Epidermal melanocyte (primary cell): ENCODE measurements around the gene ZNF275.
"Not testable (repeated sequence)": the region's sequence is repeated elsewhere in the genome, so short reads cannot be mapped to it uniquely, and the experiment has no call there.

Source experiments
- DNase-seq: peaks from one replicate; pipeline ENCODE4 v3.0.0; 2011; ENCODE audit warnings: low spot score; ENCODE audit not compliant: insufficient read length

ZNF275 gene

DNA sequence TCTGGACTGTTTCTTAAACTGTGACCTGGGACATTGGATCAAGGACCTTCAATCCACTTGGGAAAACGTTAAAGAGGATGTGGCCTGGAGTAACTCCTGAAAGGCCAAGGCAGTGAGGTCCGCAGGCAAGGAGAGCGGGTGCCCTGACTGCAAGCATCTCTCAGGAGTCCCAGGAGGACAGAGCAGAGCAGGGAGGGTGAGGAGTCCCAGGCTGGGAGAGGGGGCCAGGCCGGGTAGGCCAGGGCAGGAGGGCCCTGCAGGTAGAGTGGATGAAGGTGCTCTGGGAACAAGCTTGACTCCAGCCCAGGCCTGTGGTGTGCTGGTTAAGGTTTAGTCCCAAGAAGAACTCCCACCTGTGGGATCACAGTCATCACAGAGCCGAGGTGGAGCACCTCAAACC, 53.4 kb downstream of the ZNF275 start:
- no peak for DNase-seq

DNA sequence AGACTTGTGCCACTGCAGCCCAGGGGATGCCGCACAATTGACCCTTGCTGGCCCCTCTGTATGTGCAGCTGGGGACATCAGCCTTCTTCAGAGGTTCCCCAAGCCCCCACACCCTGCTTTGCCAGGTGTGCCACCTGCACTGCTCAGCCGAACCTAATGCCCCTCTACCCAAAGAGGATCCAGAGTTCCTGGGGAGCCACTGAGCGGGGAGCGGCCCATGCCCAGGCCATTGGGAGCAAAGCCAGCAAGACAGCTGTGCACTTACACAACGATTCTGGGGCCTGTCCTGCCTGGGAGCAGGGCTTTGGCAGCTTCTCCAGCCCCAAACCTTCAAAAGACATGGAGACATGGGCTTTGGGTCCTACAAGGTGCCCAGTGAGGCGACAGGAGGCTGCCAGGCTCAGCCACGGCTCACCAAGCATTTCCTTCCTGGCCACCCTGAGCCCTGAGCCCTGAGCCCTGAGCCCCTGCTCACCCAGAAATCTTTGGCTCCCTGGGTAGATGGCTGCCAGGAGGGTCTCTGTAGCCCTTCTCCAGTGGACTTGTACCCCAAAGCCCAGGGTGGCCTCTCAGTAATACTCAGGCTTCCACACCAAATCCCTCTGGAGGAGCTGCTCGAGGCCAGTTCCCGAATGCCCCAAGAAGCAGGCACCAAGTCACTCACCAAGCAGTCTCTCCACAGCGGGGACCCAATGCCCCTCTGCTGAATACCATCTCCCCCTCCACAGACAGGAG, 54.2 kb downstream of the ZNF275 start:
- no peak for DNase-seq

DNA sequence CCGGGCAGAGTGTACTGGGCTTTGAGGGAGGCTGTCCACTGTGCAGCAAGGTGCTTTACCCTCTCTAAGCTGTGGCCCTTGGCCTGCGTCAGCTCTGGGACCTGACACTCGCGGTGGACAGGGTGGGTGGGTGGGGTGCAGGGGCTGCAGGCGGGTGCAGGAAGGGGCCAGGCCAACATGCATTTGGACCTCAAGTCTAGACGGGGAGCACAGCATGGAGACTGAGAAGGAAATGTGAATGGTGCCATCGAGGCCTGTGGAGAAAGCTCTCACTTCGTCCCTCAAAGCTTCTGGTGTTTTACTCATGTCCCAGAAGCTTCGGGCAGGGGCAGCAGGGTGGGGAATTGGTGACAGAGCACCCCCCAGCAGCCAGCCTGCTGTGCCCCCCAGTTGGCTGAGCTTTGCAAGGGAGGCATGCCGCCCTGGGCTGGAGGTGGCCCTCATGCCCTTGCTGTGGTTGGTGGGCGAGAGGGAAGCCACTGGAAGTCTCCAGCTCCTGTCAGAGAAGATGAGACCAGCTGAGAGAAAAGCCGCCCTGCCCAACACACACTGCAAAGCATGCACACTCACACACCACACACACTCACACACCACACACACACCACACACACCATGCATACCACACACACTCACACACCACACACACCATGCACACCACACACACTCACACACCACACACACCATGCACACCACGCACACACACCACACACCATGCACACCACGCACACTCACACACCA, 54.9 kb downstream of the ZNF275 start:
- DNase-seq, result no peak

DNA sequence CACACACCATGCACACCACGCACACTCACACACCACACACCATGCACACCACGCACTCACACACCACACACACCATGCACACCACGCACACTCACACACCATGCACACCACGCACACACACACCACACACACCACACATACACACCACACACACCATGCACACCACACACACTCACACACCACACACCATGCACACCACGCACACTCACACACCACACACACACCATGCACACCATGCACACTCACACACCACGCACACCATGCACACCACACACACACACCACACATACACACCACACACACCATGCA, 55.5 kb downstream of the ZNF275 start:
- DNase-seq, result not testable (repeated sequence)

DNA sequence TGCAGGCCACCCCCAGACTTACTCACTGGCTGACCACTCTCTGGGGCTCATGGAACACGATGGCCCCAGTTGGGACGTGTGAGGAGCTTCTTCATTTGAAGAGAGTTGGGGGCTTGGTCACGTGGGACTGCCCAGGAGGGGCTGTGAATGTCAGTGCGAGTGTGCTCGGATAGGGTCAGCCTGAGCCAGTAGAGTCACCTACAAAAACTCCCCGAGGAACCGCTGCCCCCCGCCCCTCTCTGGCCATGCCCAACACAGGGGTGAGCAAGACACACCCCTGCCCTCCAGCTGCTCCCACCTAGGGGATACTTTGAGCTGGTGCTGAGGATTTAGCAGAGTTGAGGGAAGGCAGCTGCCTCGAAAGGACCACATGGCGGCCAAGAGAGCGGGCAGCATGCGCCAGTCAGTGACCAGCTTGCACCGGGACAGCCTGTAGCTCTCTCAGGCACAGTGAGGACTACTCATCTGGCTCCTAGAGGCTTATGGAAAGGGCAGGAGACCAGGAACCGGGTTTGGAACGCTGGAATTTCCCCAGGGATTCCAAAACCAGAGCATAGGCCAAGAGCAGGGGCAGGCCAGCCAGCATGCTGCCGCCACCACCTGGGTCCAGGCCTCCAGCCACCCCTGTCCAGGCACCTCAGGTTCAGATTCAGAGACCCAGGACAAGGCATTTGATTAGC, 58.8 kb downstream of the ZNF275 start:
- no peak for DNase-seq

DNA sequence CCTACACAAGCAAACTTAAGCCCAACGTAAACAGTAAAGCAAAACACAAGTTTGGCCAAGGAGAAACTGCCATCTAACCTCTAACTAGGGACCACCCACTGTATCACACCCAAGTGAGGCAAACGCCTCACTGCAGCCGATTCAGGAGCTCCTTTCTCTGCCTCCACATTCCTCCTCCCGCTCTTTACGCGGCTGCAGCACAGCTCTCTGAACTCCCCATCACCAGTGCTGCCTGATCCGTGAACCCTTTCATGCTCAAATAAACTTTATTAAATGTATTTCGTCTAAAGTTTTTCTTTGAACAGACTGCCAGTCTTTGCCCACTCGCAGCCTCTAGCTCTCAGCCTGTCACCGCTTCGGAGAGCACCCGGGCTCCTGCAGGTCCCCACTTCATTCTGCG, 60.7 kb downstream of the ZNF275 start:
- DNase-seq, result no peak

DNA sequence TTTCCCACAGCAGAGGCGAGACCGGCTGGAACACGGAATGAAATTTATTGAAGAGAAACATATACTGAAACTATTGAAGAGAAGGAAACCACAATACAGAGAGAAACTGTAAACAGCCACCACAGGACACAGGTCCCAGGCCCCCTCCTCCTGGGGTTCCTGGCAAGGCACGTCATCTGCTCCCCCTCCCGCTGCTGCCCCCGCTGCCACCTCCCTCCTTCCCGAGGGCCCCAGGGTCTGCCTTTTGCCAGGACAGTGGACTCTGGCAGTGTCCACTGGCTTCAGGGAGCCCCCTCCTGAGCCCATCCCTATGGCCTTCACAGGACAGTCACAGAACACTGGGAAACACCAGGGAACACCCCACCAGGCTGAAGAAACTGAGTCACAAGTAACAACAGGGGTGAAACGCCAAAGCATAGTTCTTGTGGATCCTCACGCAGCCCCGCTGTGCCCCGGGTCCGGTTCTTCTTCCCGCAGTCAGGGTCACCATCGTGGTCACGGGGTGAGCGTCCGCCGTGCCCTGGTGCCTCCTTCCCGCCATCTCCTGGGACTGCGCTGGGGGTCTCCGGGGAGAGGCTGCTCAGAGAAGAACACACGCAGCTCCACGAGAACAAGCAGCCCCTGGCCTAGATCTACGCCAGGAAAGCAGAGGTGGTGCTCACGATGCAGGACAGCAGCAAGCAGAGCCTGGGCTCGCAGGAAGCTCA, 61.8 kb downstream of the ZNF275 start:
- no peak for DNase-seq

DNA sequence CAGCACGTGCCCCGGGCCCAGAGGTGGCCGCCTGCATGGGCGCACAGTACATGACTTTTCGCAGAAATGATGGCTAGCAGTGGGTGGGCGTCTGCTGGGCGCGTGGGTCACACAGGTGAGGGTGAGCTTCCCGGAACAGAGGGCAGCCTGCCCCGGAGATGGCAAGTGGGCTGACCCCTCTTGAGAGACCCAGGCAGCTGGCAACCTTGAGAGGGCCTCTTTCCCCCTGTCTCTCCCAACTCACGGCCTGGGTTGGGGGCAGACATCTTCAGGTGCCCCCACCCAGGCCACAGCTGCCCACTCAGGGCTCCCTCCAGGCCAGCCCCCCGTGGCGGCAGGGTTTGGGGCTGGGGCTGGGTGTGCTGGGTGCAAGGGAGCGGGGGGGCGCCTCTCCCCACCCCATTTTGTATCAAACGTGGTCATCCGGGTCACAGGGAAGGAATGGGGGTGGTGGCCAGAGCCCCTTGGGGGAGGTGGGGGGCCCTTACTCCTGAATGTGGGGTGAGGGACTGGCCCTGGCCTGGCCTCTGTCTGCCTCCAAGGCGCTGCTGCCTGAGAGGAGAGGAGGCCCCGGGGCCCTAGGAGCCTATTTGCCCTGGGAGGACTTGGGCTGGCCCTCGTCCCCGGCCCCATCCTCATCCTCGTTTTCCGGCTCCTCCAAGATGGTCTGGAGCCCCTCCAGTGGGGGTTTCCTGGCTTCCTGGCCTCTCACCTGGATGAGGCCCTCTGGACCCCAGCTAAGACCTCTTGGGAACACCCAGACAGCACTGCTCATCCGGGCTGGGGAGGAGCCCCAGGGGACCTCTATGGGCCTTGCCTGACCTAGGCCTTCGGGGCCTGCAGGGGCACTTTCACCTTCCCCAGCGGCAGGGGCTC, 62.6 kb downstream of the ZNF275 start:
- DNase-seq, result no peak

DNA sequence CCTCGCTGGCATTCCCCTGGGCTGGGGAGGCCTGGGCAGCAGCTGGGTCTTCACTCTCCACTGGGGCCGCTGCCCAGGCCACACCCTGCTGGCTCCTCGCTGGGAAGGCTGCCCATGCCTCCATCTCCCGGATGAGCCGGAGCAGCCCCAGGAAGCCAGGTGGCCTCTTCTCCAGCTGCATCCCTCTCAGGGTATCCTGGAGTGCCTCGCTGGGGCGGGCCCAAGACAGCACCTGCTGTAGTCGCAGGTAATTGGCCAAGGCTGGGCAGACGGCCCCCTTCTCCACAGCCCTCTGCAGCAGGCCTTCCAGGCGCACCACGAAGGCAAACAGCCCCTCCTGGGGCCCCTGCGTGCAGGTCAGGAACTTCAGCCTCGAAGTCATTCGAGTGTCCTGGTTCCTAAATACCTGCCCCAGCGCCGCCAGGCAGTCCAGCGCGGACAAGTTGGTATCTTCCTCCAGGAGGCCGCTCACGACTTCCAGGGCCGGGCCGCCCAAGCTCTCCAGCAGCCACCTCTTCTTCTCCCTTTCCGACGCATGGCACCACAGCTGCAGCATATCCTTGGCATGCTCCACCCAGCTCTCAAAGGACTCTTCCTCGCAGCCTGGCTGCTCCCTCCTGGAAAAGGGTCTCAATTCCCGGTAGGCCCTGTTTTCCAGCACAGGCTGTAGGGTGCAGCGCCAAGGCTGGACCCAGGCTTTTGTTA, 63.5 kb downstream of the ZNF275 start:
- no peak for DNase-seq

DNA sequence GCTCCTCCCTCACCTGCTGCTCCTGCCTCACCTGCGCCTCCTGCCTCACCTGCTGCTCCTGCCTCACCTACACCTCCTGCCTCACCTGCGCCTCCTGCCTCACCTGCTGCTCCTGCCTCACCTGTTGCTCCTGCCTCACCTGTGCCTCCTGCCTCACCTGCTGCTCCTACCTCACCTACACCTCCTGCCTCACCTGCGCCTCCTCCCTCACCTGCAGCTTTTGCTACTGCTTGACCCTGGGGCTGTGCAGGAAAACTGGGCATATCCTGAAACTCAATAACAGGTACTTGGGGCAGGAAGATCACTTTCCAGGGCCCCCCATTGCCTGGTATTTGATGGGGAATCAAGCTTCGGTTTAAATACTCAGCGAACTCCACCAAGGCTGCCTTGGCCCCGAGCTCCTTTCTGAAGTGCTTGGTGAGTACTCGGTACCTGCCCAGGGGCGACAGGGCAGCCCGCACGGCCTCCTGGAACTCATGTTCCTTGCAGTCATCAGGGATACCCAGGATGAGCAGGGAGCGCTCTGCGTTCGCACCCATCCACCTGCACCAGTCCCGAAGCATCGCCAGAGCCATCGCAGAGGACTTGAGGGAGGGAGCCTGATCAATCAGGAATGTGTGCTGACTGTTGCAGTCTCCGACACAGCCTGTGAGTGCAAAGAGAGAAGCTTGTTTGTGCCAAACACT, 64.5 kb downstream of the ZNF275 start:
- DNase-seq, result no peak

DNA sequence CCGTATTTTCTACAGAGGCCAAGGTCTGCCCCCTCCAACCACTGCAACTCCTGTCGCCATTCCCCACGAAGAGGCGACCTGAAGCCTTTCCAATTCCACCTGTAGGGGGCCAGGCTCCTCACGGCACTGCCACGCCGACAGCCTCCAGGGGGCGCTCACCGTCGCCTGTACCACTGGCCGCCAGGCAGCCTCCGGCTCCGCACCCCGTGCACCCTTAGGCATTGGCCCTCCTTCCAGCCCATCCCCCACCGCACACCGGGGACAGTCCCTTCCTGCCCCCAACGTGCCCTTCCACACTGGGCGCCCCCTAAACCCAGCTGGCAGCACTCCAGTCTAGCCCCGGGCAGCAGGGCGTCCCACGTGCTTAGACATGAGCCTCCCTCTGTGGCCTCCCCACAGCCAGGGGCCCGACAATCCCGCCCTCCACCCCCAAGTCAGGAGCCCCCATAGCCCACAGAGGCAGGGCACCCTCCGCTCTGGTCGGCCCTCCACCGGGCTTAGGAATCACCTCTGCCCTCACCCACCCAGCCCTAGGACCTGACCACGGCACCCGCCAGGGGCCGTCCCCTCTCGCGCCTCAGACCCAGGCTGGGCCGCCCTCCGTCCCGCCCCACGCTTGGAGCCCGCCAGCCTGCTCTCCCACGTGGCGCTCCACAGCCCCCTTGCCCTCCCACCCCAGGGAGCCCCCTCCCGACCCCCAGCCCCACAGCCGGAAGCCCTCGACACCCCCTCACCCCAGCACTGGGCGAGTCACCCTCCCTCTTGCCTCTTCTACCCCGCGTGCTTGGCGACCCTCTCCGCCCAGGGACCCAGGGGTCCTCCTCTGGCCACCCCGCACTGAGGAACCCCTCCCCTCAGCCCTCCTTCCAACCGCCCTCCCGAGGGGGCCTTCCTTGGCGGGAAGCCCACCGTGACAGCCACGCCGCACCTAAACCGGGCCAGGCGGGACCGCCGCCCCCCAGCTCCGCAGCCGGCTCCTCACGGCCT, 66.5 kb downstream of the ZNF275 start:
- no peak for DNase-seq

DNA sequence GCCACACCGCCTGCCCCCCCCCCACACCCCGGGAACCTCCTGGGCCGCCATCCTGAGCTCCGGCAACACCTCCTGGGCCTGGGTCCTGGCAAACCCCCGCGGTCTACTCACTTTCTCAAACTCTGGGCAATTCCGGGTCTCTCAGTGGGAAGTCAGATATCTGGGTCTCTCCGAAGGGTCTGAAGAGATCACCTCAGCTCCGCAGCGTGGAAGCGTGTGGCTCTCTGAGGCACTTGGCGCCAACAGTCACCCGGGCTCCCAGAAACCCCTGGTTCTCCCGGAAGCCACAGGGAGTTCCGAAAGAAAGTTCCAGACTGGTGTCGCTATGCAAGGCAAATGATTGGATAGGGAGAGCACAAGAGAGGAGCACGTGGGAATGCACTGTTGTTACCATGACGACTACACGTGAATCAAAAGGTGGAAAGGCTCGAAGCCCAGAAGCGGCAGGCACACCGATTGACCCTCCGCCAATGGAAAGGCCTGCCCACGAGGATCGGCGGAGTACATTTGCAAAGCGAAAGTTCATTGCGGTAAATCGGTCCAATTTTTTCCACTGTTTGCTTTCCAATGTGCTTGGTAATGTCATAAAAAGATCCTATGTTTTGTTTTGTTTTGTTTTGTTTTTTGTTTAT, 67.3 kb downstream of the ZNF275 start, which contains the start of gene PNMA6E:
PNMA6E (minus strand) TSS at position 218 of the 632 bp plus-strand sequence. CDS start 2,501 bp downstream, outside the sequence.
- no peak for DNase-seq
